KMS-11 (cell line): ENCODE measurements around the gene EGFL6.

Experiments used
- H2AFZ ChIP-seq: fragments of 200-600 bp; sonication (generic); 2 replicates; pipeline ENCODE4 v1.6.1; 2016; ENCODE audit warnings: antibody characterized with exemption, mixed run types, low read depth
- H3K27ac ChIP-seq: fragments of 200-600 bp; sonication (generic); 2 replicates; pipeline ENCODE4 v1.6.1; 2016; ENCODE audit warnings: mild to moderate bottlenecking, mixed run types
- H3K27me3 ChIP-seq: fragments of 200-600 bp; sonication (generic); 2 replicates; pipeline ENCODE4 v1.6.1; 2017; ENCODE audit warnings: mild to moderate bottlenecking, low read depth, mixed run types, moderate library complexity; ENCODE audit not compliant: insufficient read depth
- H3K36me3 ChIP-seq: fragments of 200-600 bp; sonication (generic); 2 replicates; pipeline ENCODE4 v1.6.1; 2017; ENCODE audit warnings: mild to moderate bottlenecking, mixed run types; ENCODE audit not compliant: insufficient read depth
- H3K4me1 ChIP-seq: fragments of 200-600 bp; sonication (generic); 2 replicates; pipeline ENCODE4 v1.6.1; 2016; ENCODE audit warnings: mild to moderate bottlenecking, low read depth, mixed run types; ENCODE audit not compliant: poor library complexity, severe bottlenecking
- H3K4me2 ChIP-seq: fragments of 200-600 bp; sonication (generic); 2 replicates; pipeline ENCODE4 v1.7.0; 2016; ENCODE audit warnings: mild to moderate bottlenecking, mixed run types
- H3K4me3 ChIP-seq: fragments of 200-600 bp; sonication (generic); IDR thresholded peaks from 2 replicates; pipeline ENCODE4 v1.6.1; 2017; ENCODE audit warnings: low read depth, low read length, mixed read lengths; ENCODE audit not compliant: insufficient read depth
- H3K79me2 ChIP-seq: fragments of 200-600 bp; sonication (generic); 2 replicates; pipeline ENCODE4 v1.6.1; 2016; ENCODE audit warnings: low read depth, mixed run types; ENCODE audit not compliant: insufficient read depth
- H3K9ac ChIP-seq: fragments of 200-600 bp; sonication (generic); 2 replicates; pipeline ENCODE4 v1.6.1; 2016; ENCODE audit warnings: mild to moderate bottlenecking, mixed run types
- H4K20me1 ChIP-seq: fragments of 200-600 bp; sonication (generic); 2 replicates; pipeline ENCODE4 v1.6.1; 2016; ENCODE audit warnings: mild to moderate bottlenecking, mixed run types; ENCODE audit not compliant: insufficient read depth
- CTCF ChIP-seq: fragments of 200-600 bp; sonication (generic); conservative IDR thresholded peaks from 2 replicates; pipeline ENCODE4 v1.6.1; 2017; ENCODE audit warnings: low read depth, mild to moderate bottlenecking, antibody characterized with exemption, low read length, moderate library complexity, mixed read lengths

The EGFL6 gene

DNA sequence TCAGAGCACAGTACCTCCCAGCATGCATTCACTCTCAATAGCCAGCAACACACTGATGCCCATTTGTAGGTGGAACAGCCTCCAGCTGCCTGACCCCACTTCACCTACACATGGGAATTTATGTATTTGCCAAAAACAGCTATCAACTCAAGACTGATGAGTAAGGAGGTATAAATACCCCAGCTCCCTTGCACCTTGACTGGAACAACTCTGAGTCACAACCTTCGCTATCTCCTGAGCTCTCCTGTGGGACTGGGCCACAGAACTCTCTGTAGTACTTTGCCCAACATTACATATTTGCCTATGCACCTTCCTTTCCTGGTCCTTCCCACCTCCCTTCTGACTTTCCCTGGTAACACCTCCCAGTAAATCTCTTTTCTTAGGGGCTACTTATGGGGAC lies 16.5 kb upstream of the EGFL6 start:
- Histone ChIP-seq H3K27me3 (no peaks in the 10 kb centered on the region), H3K79me2 (no peaks in the 10 kb centered on the region), H3K27ac (no peak overlapping the region), H3K9ac (no peak overlapping the region), H3K4me2 (no peak overlapping the region), H3K4me3 (no peak overlapping the region), H3K4me1 (peaks cover 6% of the 10 kb centered on the region), H4K20me1 (no peaks in the 10 kb centered on the region), H3K36me3 (no peaks in the 10 kb centered on the region), H2AFZ (no peak overlapping the region)
- no peak for TF ChIP-seq CTCF

DNA sequence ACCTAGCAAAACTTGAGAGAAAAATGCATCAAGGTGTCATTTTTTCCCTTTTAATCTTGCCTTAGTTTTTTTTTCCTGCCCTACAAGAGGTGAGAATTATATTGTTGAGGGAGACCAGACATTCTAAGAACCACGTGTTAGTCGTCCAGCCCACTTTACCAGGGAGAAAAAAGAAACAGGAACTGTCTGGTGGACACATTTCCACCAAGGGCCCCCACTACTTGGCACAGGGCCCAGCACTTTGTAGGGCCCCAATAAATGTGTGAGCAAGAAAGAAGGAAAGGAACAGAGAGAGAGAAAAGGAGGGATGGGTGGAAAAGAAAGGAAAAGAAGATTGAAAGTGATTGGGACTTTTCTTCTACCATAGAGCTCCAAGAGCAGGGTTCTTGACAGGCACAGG lies 3.9 kb upstream of the EGFL6 start:
- H3K9ac ChIP-seq, result no peak overlapping the region
- no peak for TF ChIP-seq CTCF
- no peak overlapping the region for H3K27ac ChIP-seq
- H2AFZ ChIP-seq, result no peak overlapping the region
- no peak overlapping the region for H3K4me2 ChIP-seq
- no peaks in the 10 kb centered on the region for H4K20me1 ChIP-seq
- H3K4me1 ChIP-seq, result no peaks in the 10 kb centered on the region
- H3K4me3 ChIP-seq, result no peak overlapping the region
- H3K79me2 ChIP-seq, result no peaks in the 10 kb centered on the region
- no peaks in the 10 kb centered on the region for H3K36me3 ChIP-seq
- no peaks in the 10 kb centered on the region for H3K27me3 ChIP-seq

DNA sequence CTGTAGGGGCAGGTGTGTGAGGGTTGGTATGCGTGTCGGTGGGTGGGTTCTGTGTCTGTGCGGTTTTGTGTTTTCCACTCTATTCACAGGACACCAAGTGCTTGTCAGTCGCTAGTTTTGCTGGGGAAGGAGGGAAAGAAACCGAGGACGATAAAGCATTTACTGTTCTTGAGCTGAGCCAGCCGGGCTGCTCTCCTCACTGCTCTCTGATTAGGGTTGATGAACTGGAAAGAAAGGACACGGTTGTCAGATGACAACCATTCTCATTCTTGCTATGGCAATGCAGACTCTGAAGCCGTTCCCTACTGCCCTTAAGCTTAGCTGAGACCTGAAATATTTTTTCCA lies 832 bp downstream of the EGFL6 start:
- no peak overlapping the region for H3K9ac ChIP-seq
- no peaks in the 10 kb centered on the region for H3K79me2 ChIP-seq
- TF ChIP-seq CTCF, result no peak
- no peaks in the 10 kb centered on the region for H3K36me3 ChIP-seq
- no peaks in the 10 kb centered on the region for H3K27me3 ChIP-seq
- no peak overlapping the region for H3K4me3 ChIP-seq
- H3K27ac ChIP-seq, result no peak overlapping the region
- H2AFZ ChIP-seq, result no peak overlapping the region
- no peaks in the 10 kb centered on the region for H4K20me1 ChIP-seq
- no peaks in the 10 kb centered on the region for H3K4me1 ChIP-seq
- H3K4me2 ChIP-seq, result no peak overlapping the region

- H3K79me2 ChIP-seq, result no peaks in the 10 kb centered on the region
- no peak for TF ChIP-seq CTCF
- no peaks in the 10 kb centered on the region for H3K27me3 ChIP-seq
- H3K36me3 ChIP-seq, result no peaks in the 10 kb centered on the region
- H4K20me1 ChIP-seq, result no peaks in the 10 kb centered on the region
- H3K27ac ChIP-seq, result no peak overlapping the region
- H3K4me3 ChIP-seq, result no peak overlapping the region
- no peak overlapping the region for H2AFZ ChIP-seq
- no peaks in the 10 kb centered on the region for H3K4me1 ChIP-seq
- no peak overlapping the region for H3K9ac ChIP-seq
- no peak overlapping the region for H3K4me2 ChIP-seq
Observed at GRCh38 chrX:13571136-13571535, 1.7 kb downstream of the EGFL6 start.

DNA sequence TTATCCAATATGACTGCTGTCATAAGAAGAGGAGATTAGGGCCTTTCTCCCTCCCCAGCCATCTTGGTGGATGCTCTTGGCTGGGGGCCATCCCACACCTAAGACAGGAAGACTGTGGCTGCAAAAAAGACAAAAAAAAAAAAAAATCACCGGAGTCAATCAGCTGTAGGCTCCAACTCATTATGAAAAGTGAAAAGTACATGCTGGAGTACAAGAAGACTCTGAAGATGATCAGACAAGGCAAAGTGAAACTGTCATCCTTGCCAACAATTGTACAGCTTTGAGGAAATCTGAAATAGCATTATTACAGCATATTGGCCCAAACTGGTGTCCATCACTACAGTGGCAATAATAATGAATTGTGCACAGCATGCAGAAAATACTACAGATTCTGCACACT lies 5.2 kb downstream of the EGFL6 start:
- no peak overlapping the region for H2AFZ ChIP-seq
- no peaks in the 10 kb centered on the region for H4K20me1 ChIP-seq
- H3K4me1 ChIP-seq, result no peaks in the 10 kb centered on the region
- TF ChIP-seq CTCF, result no peak
- no peaks in the 10 kb centered on the region for H3K79me2 ChIP-seq
- no peak overlapping the region for H3K9ac ChIP-seq
- H3K27me3 ChIP-seq, result no peaks in the 10 kb centered on the region
- H3K36me3 ChIP-seq, result no peaks in the 10 kb centered on the region
- H3K4me2 ChIP-seq, result no peak overlapping the region
- H3K4me3 ChIP-seq, result no peak overlapping the region
- no peak overlapping the region for H3K27ac ChIP-seq
